GM23338 (cell line): ENCODE results near the gene KCND2.

Experiments used
- CTCF ChIP-seq, 2 experiments: fragments of 200-600 bp in 1 of 2; sonication (generic) in 1 of 2; conservative IDR thresholded peaks; 2 replicates each; pipeline versions ENCODE4 v1.5.1 to v1.6.1; 2016 to 2017; ENCODE audit warnings: antibody characterized with exemption in 2 of 2, low read depth in 2 of 2, mild to moderate bottlenecking in 2 of 2, moderate library complexity in 1 of 2
- POLR2AphosphoS5 ChIP-seq: IDR thresholded peaks from 2 replicates; pipeline ENCODE4 v1.6.1; 2016; ENCODE audit warnings: antibody characterized with exemption, low read depth

GRCh38 chr7:120529736-120530135 is 256.8 kb downstream of the KCND2 start:
- TF ChIP-seq CTCF (conservative IDR thresholded peaks at IDR 0.05; ENCODE audit: low read depth in 2 of 2), result no peak
- TF ChIP-seq POLR2AphosphoS5, result no peak
